Peyer's patch (tissue), 4 donors: Measurements from ENCODE around the gene MAGI3. TPM values are rescaled to one million over a fixed set of nuclear protein-coding genes. Genes with fewer than 3 reads are reported as not detected.

ENCODE experiments used
- DNase-seq, 3 donors: peaks; one replicate each; pipeline ENCODE4 v3.0.0-alpha.2; 2017 to 2019
- H3K27ac ChIP-seq, 4 donors: fragments of 200-600 bp; sonication (generic); one replicate each; pipeline ENCODE4 v1.5.1; 2016 to 2019
- H3K27me3 ChIP-seq, 2 donors: fragments of 200-600 bp; sonication (generic); one replicate each; pipeline ENCODE4 v1.5.1; 2019
- H3K36me3 ChIP-seq, 3 donors: fragments of 200-600 bp; sonication (generic); one replicate each; pipeline ENCODE4 v1.5.1; 2016 to 2019
- H3K4me1 ChIP-seq, 4 donors: fragments of 200-600 bp; sonication (generic); one replicate each; pipeline ENCODE4 v1.5.1; 2016 to 2019
- H3K4me3 ChIP-seq, 4 donors: fragments of 200-600 bp; sonication (generic); 1 replicate in 3 of 4; 2 replicates in 1 of 4; pipeline ENCODE4 v1.5.1; 2016 to 2019; ENCODE audit warnings: mild to moderate bottlenecking in 1 of 4
- H3K9me3 ChIP-seq, 4 donors: fragments of 200-600 bp; sonication (generic); one replicate each; pipeline ENCODE4 v1.5.1; 2016 to 2019; ENCODE audit warnings: mild to moderate bottlenecking in 1 of 4
- CTCF ChIP-seq, 6 experiments: fragments of 450-650 bp in 4 of 6; fragments of 200-600 bp in 2 of 6; sonication (generic) in 1 of 6; IDR thresholded peaks; one replicate each; pipeline ENCODE4 v1.5.1; 2017 to 2019; ENCODE audit warnings: antibody characterized with exemption in 6 of 6, mild to moderate bottlenecking in 3 of 6, moderate library complexity in 1 of 6
- POLR2A ChIP-seq, 2 donors: fragments of 450-650 bp; IDR thresholded peaks; one replicate each; pipeline ENCODE4 v1.5.1; 2017; ENCODE audit warnings: antibody characterized with exemption in 2 of 2, mild to moderate bottlenecking in 2 of 2, moderate library complexity in 2 of 2
- total RNA-seq, 4 donors: library from RNA; depleted of rRNA; stranded (reverse); fragments of >200 nt; gene quantifications; one replicate each; pipeline ENCODE4 v1.1.0, GENCODE V29; 2016

The MAGI3 gene
- total RNA-seq, 4 donors from 2014 or later, result 60.2 to 120 (median 103) TPM

GRCh38 chr1:113429461-113430153 lies 39.3 kb downstream of the MAGI3 start:
- H3K4me1 ChIP-seq, result no peaks in the 10 kb centered on the region
- DNase-seq, result no peak

GRCh38 chr1:113433184-113433583 lies 42.9 kb downstream of the MAGI3 start:
- Histone ChIP-seq H3K36me3 (no peaks in the 10 kb centered on the region), H3K27ac (no peak overlapping the region), H3K27me3 (no peaks in the 10 kb centered on the region), H3K4me1 (peaks cover 0 to 3% (median 0%) of the 10 kb centered on the region in 4 donors), H3K4me3 (no peak overlapping the region), H3K9me3 (no peaks in the 10 kb centered on the region)
- DNase-seq, result no peak
- no peak for TF ChIP-seq CTCF (IDR thresholded peaks at IDR 0.05)
- no peak for TF ChIP-seq POLR2A (IDR thresholded peaks at IDR 0.05)

More at GRCh38 chr1:113429461-113430153, 39.3 kb downstream of the MAGI3 start:
- H3K4me3 ChIP-seq, result no peak overlapping the region
- H3K36me3 ChIP-seq, result no peaks in the 10 kb centered on the region
- no peak for TF ChIP-seq CTCF (IDR thresholded peaks at IDR 0.05)
- TF ChIP-seq POLR2A (IDR thresholded peaks at IDR 0.05), result no peak
- H3K27me3 ChIP-seq, result no peaks in the 10 kb centered on the region
- no peak overlapping the region for H3K27ac ChIP-seq
- H3K9me3 ChIP-seq, result no peaks in the 10 kb centered on the region

GRCh38 chr1:113434081-113434873 lies 44.0 kb downstream of the MAGI3 start:
- Histone ChIP-seq H3K27ac (no peak overlapping the region), H3K9me3 (no peaks in the 10 kb centered on the region), H3K4me1 (peaks cover 0 to 12% (median 0%) of the 10 kb centered on the region in 4 donors), H3K36me3 (no peaks in the 10 kb centered on the region), H3K27me3 (no peaks in the 10 kb centered on the region), H3K4me3 (no peak overlapping the region)
- DNase-seq, result no peak
- no peak for TF ChIP-seq CTCF (IDR thresholded peaks at IDR 0.05)
- no peak for TF ChIP-seq POLR2A (IDR thresholded peaks at IDR 0.05)

- no peak for DNase-seq
- Histone ChIP-seq H3K36me3 (no peaks in the 10 kb centered on the region), H3K9me3 (no peaks in the 10 kb centered on the region), H3K27ac (no peak overlapping the region), H3K4me3 (no peak overlapping the region), H3K4me1 (peaks cover 0 to 12% (median 0%) of the 10 kb centered on the region in 4 donors), H3K27me3 (no peaks in the 10 kb centered on the region)
- TF ChIP-seq CTCF (IDR thresholded peaks at IDR 0.05) (no peak), POLR2A (IDR thresholded peaks at IDR 0.05) (no peak)
These were observed 44.5 kb downstream of the MAGI3 start for GRCh38 chr1:113434874-113435175.

GRCh38 chr1:113437554-113438341 lies 47.4 kb downstream of the MAGI3 start:
- Histone ChIP-seq H3K4me3 (no peak overlapping the region), H3K27ac (peak overlapping the region in 1 of 4 donors; percentile 43), H3K36me3 (no peaks in the 10 kb centered on the region), H3K4me1 (peaks cover 0 to 12% (median 0%) of the 10 kb centered on the region in 4 donors), H3K27me3 (no peaks in the 10 kb centered on the region), H3K9me3 (no peaks in the 10 kb centered on the region)
- no peak for DNase-seq
- TF ChIP-seq POLR2A (IDR thresholded peaks at IDR 0.05), result no peak
- no peak for TF ChIP-seq CTCF (IDR thresholded peaks at IDR 0.05)
